ENCODE results near the gene RCAN2. TPM values are rescaled to one million over a fixed set of nuclear protein-coding genes. Genes with fewer than 3 reads are reported as not detected.

RCAN2 gene
- total RNA-seq, 1 experiment from 2014 or later, result not detected

GRCh38 chr6:46174904-46175303 is 316.3 kb downstream of the RCAN2 start:
- Histone ChIP-seq H3K4me3 (ENCODE audit: low read depth, low read length, poor library complexity, severe bottlenecking) (no peak overlapping the region), H3K27ac (ENCODE audit: low read depth, low read length, poor library complexity, severe bottlenecking) (no peak overlapping the region), H3K9me3 (ENCODE audit: low read depth, low read length, poor library complexity, severe bottlenecking) (no peaks in the 10 kb centered on the region), H3K36me3 (ENCODE audit: insufficient read depth, low read length, poor library complexity, severe bottlenecking) (no peaks in the 10 kb centered on the region), H3K4me1 (ENCODE audit: insufficient read depth, low read length, poor library complexity, severe bottlenecking) (no peaks in the 10 kb centered on the region), H3K27me3 (replicated peaks; ENCODE audit: insufficient read depth, low read depth, low read length, poor library complexity) (peaks cover 44% of the 10 kb centered on the region)
- ChIA-PET POLR2A (ENCODE audit: low non-redundant PET) (interaction anchor here (0.5 kb wide), 1 partner anchor 354 kb away, joined by 3 read pairs; no protein-coding TSS in a partner anchor), CTCF (no interaction called here)
- no TSS peak for BruUV-seq (replicated peaks)
- intact Hi-C loops (cut with micrococcal nuclease; ENCODE audit: unreplicated experiment), result no loop called here
- DNase-seq (ENCODE audit: low spot score), result no peak
- no peak for TF ChIP-seq EZH2 (IDR thresholded peaks at IDR 0.05; ENCODE audit: borderline replicate concordance, low read depth, low read length, poor library complexity, severe bottlenecking)
- TF ChIP-seq CTCF (conservative IDR thresholded peaks at IDR 0.05; ENCODE audit: low read depth, low read length), result no peak

- Histone ChIP-seq H3K9me3 (ENCODE audit: low read depth, low read length, poor library complexity, severe bottlenecking) (no peaks in the 10 kb centered on the region), H3K4me1 (ENCODE audit: insufficient read depth, low read length, poor library complexity, severe bottlenecking) (no peaks in the 10 kb centered on the region), H3K36me3 (ENCODE audit: insufficient read depth, low read length, poor library complexity, severe bottlenecking) (no peaks in the 10 kb centered on the region), H3K27me3 (replicated peaks; ENCODE audit: insufficient read depth, low read depth, low read length, poor library complexity) (peaks cover 64% of the 10 kb centered on the region), H3K4me3 (ENCODE audit: low read depth, low read length, poor library complexity, severe bottlenecking) (no peak overlapping the region), H3K27ac (ENCODE audit: low read depth, low read length, poor library complexity, severe bottlenecking) (no peak overlapping the region)
- TF ChIP-seq CTCF (conservative IDR thresholded peaks at IDR 0.05; ENCODE audit: low read depth, low read length) (no peak), EZH2 (IDR thresholded peaks at IDR 0.05; ENCODE audit: borderline replicate concordance, low read depth, low read length, poor library complexity, severe bottlenecking) (no peak)
- ChIA-PET CTCF (no interaction called here), POLR2A (ENCODE audit: low non-redundant PET) (no interaction called here)
- BruUV-seq (replicated peaks), result no TSS peak
- no peak for DNase-seq (ENCODE audit: low spot score)
- intact Hi-C loops (cut with micrococcal nuclease; ENCODE audit: unreplicated experiment), result no loop called here
Observed at GRCh38 chr6:46172176-46172575, 319.1 kb downstream of the RCAN2 start.

Other genes with a start within 250 kb of the RCAN2 start
- 0.17 TPM in 1 of 2 replicates, not detected in the other for gene CYP39A1, start 161.4 kb upstream of the RCAN2 start, total RNA-seq (2021)
- 0.45 and 0.52 TPM in 2 replicates for gene SLC25A27, start 161.5 kb upstream of the RCAN2 start, total RNA-seq (2021)
- not detected in 2 replicates for gene TDRD6, start 196.4 kb upstream of the RCAN2 start, total RNA-seq (2021)
- not detected in 2 replicates for gene PLA2G7, start 243.9 kb upstream of the RCAN2 start, total RNA-seq (2021)

Measured in A673 (cell line).